Right ventricle myocardium superior (tissue), 1 donor: ENCODE results near the gene ZNF362. TPM values are rescaled to one million over a fixed set of nuclear protein-coding genes. Genes with fewer than 3 reads are reported as not detected.
"Not testable (repeated sequence)": the region's sequence is repeated elsewhere in the genome, so short reads cannot be mapped to it uniquely, and the experiment has no call there.

ENCODE experiments used
- ATAC-seq: fragments of 200-7000 bp; cut with Tn5 transposase; one replicate; pipeline ENCODE4 v1.9.1; 2020; ENCODE audit warnings: mild to moderate bottlenecking; ENCODE audit not compliant: poor library complexity
- DNase-seq: peaks from one replicate; pipeline ENCODE4 v3.0.0-alpha.2; 2020
- intact Hi-C: fragments of 100-400 bp; cut with DNase I; formaldehyde crosslinking; loops from one replicate; pipeline ENCODE4 v1.11.2; 2022
- long read RNA-seq: library from polyadenylated mRNA; unstranded; transcript quantifications from one replicate; pipeline ENCODE4 v2.0.0, GENCODE V29; 2021
- total RNA-seq: library from RNA; stranded (reverse); fragmentation: NEBNext Ultra II Directional; extraction: Animal tissue kit (Norgen Biotek cat#: 25700); gene quantifications from one replicate; pipeline ENCODE4 v1.2.1, GENCODE V29; 2021
- donor health status: DM: no; HTN: yes; CAD: no; lungs with severe emphysema.

ZNF362 gene, protein sequence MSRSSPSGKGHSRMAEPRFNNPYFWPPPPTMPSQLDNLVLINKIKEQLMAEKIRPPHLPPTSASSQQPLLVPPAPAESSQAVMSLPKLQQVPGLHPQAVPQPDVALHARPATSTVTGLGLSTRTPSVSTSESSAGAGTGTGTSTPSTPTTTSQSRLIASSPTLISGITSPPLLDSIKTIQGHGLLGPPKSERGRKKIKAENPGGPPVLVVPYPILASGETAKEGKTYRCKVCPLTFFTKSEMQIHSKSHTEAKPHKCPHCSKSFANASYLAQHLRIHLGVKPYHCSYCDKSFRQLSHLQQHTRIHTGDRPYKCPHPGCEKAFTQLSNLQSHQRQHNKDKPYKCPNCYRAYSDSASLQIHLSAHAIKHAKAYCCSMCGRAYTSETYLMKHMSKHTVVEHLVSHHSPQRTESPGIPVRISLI
- total RNA-seq: 30.1 TPM
- long read RNA-seq, transcript ZNF362-205 (9 exons, 3,106 nt): major isoform, 6 of 52 reads
- long read RNA-seq, partial matches to known transcripts: 27 of 52 reads
- long read RNA-seq, other reads (novel, unspliced or antisense): 18 of 52 reads

DNA sequence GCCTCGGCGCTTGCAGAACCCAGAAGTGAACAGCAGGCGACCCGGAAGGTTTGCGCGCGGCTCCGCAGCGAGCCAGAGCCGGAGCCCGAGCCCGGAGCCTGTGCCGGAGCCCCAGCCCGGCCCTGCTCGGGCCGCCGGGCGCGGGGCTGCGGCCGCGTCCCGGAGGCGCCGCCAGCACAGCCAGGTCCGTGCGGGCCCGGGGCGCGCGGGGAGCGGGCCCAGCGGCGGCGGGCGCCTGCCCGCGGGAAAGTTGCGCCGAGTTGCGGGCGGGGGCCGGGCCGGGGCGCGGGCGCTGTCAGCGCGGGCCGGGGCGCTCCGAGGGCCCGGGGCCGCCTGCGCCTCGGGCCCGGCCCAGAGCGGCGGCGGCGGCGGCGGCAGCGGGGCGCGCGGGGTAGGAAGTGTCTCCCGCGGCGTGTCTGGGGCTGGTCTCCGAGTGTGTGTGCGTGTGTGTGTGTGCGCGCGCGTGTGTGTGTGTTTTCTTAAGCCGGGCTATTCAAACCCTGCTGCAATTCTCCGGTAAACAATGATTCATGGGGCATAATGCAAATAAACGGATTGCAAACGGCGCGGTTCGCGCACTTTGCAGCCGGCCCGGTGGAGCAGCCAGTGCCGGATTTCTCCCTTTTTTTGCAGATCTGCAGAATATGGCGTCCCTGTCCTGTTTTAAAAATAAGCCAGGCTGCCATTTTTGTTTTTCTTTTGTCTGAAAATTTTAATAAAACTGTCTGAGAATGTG lies at the start of gene ZNF362:
Gene ZNF362, plus strand, starts transcription at position 22 of the 736 bp plus-strand sequence. CDS start 14,083 bp downstream, outside the sequence.
- ATAC-seq: peak; percentile 59
- DNase-seq: peak; percentile 78
- intact Hi-C loops: loop anchor here (5.0 kb wide), 1 partner anchor 129 kb away; no protein-coding TSS in a partner anchor

DNA sequence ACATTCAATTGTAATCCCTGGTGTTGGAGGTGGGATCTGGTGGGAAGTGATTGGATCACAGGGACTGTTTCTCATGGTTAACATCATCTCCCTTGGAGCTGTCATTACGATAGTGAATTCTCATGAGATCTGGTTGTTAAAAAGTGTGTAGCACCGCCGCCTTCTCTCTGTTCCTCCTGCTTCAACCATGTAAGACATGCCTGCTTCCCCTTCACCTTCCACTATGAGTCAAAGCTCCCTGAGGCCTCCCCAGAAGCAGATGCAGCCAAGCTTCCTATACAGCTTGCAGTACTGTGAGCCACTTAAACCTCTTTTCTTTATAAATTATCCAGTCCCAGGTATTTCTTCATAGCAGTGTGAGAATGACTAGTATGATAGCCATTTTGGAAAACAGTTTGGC lies 44.3 kb upstream of the ZNF362 start:
- intact Hi-C loops: loop anchor here (10.0 kb wide), 1 partner anchor 263 kb away; the partner anchor contains the start of gene ZSCAN20
- DNase-seq (no peak), ATAC-seq (no peak)

DNA sequence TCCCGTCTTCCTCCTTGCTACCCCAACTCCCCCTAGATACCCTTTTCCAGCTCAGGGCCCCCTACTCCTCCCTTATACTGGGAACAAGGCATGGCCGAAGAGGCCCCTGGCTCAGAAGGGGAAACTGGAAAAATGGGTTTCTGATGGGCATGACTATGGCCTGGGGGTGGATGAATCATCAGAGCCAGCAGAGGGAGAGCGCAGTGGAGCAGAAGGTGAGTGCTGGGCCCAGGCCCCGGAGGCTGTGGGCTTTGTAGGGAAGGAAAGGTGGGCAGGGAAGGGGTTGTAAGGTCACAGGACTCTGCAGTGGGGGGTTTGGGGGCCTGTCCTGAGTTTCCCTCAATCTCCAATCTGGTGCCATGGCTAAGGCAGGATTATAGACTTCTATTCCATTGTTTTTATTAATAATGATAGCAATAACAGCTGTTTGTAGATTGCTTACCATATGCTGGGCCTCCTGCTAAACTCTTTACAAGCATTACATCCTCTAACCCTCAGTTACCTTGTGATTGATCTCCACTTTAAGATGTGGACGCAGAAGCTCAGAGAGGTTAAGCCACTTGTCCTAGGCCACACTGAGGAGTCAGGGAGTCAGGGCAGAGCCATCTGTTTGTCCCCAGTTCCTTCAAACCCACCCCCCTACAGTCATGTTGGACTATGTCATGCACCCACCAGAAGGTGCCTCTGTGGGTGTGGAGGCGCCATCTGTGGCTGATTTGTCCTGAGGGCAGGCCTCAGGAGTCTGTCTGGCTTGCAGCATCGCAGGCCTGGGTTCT lies 36.2 kb upstream of the ZNF362 start:
- intact Hi-C loops: loop anchor here (5.0 to 10.0 kb wide), 4 partner anchors 75 to 395 kb away; partner anchors contain the start of gene ZSCAN20
- ATAC-seq: no peak
- no peak for DNase-seq

DNA sequence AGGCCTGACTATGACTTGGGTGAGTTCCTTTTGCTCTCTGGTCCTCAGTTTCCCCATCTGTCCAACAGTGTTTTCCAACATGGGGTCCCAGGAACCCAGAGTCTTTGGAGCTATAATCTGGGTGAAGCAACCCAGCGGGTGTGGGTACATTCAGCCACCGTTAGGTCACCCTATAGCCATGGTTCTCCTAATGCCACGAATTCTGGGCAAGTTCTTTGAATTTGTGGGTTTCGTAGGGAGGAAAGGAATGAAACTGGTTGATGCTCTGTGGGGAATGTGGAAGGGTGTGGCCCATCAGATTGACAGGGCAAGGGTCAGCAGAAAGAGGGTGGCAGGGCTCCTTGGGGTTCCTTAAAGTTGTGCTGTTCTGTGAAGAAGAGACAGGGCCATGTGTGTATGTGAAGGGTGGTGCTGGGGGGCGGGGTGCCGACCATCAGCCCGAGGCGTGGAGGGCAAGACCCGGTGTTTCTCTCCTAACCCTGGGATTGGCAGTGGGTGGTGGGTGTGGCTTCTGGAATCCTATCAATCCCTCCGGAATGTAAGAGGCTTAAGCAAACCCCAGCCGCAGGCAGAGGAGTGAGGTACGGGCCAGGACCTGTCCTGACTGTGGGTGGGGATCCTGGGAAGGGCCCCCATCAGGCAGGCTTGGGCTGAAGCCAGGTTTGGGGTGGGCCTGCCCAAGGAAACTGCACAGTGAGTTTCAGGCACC lies 35.5 kb upstream of the ZNF362 start:
- no peak for DNase-seq
- ATAC-seq: no peak
- intact Hi-C loops: loop anchor here (10.0 kb wide), 2 partner anchors 74 to 394 kb away; no protein-coding TSS in a partner anchor

DNA sequence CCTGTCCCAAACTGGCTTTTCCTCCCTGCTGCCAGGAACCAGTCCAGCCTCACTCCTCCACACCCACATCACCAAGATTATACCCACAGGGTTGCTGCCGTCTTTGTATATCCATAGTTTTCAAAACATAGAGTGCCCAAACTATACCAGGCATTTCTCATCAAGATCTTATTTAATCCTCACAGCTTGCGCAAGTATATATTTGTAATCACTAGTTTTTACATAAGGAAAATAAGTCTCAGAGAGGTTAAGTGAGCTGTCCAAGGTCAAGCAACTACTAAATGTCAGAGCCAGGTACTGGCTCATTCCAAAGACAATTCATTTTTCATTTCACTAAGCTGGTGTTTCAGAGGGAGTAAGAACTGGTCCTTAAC lies 34.9 kb upstream of the ZNF362 start:
- intact Hi-C loops: loop anchor here (10.0 kb wide), 2 partner anchors 73 to 393 kb away; no protein-coding TSS in a partner anchor
- no peak for DNase-seq

DNA sequence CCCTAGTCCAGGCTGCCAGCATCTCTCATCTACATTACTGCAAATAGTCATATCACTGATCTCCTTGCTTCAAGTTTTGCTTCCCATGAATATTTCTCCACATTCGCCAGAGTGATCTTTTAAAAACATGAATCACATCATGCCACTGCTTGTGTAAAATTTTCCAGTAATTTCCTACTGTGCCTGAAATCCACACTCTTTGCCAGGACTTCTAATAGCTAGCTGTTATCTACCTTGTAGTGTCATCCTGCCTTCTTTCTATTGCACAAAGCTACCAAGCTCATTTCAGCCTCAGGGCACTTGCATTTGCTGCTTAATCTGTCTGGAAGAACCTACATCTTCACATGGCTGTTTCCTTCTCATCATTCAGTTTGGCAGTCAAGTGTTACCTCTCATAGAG lies 33.9 kb upstream of the ZNF362 start:
- ATAC-seq (no peak), DNase-seq (no peak)
- intact Hi-C loops: loop anchor here (10.0 kb wide), 2 partner anchors 72 to 392 kb away; no protein-coding TSS in a partner anchor

More for the DNA sequence above, 34.9 kb upstream of the ZNF362 start:
- no peak for ATAC-seq

DNA sequence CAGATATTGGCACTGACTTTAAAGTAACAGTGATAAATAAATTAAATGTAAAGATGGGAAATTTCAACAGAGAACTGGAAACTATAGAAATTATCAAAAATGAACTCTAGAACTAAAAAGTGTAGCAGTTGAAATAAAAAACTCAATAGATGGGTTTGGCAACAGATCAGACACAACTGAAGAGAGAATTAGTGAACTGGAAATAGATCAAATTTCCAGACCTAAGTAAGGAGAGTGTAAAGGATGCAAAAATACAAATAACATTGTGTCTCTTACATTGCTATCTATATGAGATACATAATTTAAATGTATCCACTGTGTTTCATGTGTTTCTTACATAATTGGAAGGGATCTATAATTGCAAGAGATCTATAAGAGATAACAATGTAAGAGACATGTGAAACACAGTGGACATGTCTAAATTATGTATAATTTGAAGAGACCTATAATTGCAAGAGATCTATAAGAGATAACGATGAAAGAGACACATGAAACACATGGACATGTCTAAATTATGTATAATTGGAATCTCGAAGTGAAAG lies 32.1 kb upstream of the ZNF362 start:
- no peak for ATAC-seq
- no peak for DNase-seq
- intact Hi-C loops: loop anchor here (10.0 kb wide), 2 partner anchors 71 to 391 kb away; no protein-coding TSS in a partner anchor

DNA sequence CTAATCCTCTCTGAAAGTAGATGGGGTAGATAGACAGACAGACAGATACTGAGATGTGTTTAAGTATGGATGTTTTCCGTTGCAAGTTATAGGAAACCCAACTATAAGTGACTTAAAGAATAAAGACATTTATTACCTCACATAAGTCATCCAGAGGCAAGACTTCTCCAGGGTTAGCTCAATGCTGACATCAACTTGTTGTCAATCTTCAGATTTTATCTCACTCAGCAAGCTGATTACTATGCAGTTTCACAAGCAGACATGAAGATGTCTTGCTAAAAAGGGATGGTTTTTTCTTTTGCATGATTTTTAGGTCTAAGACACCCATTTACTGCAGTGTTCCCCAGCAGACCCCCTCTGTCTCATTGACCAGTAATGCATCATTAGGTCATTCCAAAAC lies 30.7 kb upstream of the ZNF362 start:
- intact Hi-C loops: loop anchor here (10.0 kb wide), 2 partner anchors 69 to 389 kb away; no protein-coding TSS in a partner anchor
- DNase-seq (no peak), ATAC-seq (no peak)

DNA sequence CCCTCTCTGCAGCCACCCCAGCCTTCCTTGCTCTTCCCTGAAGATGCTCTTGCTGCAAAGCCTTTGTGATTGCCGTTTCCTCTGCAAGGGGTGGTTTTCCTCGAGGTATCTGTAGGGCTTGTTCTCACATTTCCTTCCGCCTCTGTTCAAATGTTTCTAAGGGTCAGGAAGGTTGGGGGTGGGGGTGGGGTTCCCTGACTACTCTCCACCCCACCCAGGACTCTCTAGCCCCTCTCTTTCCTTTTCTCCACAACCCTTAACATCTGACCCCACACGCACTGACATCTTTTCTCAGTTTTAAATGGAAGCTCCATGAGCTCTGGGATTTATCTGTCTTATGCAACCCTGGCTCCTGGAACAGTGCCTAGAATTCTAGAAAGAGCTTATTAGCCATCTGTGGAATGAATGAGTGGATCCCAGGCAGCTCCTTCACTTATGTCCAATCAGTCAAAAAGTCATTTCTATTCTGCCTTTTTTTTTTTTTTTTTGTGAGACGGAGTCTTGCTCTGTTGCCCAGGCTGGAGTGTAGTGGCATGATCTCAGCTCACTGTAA lies 27.3 kb upstream of the ZNF362 start:
- DNase-seq (no peak), ATAC-seq (peak; percentile 95)
- intact Hi-C loops: loop anchor here (10.0 kb wide), 2 partner anchors 66 to 386 kb away; no protein-coding TSS in a partner anchor

DNA sequence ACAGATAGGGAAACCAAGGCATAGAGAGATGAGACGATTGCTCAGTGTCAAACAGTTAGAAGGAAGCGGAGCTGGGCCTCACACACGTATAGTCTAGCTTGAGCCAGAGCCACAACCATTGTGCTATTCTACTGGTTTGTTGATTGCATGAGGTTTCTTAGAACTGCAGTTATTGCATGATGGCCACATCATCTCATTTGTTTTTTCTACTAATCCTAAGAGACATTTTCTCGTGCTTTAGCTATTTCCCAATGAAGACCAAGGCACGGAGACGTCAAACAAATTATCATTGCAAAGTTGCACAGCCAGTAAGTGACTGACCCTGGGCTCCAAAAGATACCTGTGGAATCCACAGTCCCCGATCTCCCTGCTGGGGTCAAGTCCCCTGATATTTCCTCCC lies 25.1 kb upstream of the ZNF362 start:
- DNase-seq: no peak
- intact Hi-C loops: no loop called here
- no peak for ATAC-seq

DNA sequence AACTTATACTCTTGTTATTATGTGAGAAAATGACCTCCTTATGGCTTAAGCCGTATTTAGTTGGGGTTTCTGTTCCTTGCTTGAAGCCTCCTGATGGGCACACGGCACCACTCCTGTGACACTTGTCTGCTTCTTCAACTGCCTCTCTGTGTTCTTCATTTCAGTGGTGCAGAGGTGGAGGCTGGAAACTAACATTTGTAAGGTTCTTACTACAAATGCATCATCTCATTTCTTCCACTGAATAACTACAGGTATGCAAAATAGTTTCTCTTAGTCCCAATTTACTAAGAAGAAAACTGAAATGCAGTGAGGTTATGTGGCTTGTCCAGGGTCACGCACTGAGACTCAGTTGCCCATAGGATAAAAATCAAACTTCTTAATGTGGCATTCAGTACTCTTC lies 23.6 kb upstream of the ZNF362 start:
- ATAC-seq: no peak

DNA sequence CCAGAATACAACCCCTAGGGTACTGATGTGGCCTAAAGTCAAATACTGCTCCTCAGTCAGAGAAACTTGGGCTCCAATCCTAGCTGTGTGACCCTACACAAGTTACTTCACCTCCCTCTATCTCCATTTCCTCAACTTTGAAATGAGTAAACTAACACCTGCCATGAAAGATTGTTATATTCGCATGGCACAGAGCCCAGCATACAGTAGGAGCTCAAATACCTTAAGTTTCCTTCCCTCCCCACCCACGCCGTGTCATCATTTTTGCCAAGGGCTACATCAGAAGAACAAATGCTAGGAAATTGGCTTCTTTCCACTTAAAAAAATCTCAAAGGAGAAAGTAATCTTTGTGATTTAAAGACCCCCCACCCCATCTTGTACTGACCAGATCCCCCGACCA lies 22.2 kb upstream of the ZNF362 start:
- ATAC-seq (no peak), DNase-seq (no peak)
- intact Hi-C loops: no loop called here

More for the DNA sequence above, 23.6 kb upstream of the ZNF362 start:
- no peak for DNase-seq
- intact Hi-C loops: no loop called here

DNA sequence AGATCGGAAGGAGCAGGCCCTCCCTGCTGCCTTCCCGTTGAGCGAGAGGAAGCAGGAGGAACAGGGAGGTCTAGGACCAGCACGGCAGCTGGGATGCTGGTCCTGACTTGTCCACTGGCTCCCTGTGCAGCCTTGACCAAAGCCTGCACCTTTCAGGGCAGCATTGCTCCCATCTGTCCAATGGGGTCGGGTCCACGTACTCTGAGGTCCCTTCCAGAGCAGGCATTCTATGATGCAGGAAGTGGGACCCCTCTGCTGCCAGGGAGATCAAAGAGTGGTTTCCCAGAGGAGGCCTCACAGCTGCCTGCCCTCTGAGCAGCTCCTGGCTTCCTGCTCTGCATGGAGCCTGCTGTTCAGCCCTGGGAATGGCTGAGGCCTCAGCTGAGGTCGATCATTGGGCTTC lies 21.7 kb upstream of the ZNF362 start:
- DNase-seq (no peak), ATAC-seq (peak; percentile 29)
- intact Hi-C loops: no loop called here

DNA sequence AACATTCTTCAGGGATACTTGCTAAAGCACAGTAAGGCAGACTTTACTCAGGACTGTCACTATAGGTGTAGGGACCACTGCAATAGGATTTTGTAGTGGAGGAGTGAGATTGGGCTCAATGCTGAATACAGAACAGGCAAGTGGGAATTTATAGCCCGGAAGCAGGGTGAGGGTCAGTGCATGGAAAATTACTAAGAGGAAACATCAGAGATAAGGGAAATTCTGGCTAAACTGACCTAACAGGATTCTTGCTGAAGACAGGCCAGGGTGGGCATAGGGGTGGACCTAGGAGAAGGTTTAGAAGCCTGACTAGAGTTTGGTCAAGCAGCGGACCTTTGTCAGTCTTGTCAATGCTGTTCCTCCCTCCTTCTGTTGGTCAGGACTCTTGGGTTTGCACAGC lies 20.8 kb upstream of the ZNF362 start:
- intact Hi-C loops: no loop called here
- no peak for DNase-seq
- ATAC-seq: no peak

DNA sequence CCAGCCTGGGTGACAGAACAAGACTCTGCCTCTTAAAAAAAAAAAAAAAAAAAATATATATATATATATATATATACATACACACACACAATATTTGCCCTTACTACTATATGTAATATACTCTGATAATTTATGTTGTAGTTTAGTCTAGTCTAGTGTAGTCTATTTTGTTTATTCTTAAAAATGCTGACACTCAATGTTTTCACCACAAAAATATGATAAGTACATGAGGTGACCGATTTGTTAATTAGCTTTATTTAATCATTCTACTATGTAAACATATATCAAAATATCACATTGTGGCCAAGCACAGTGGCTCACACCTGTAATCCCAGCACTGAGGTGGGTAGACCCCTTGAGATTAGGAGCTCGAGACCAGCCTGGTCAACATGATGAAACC lies 19.8 kb upstream of the ZNF362 start:
- intact Hi-C loops: no loop called here
- no peak for DNase-seq

DNA sequence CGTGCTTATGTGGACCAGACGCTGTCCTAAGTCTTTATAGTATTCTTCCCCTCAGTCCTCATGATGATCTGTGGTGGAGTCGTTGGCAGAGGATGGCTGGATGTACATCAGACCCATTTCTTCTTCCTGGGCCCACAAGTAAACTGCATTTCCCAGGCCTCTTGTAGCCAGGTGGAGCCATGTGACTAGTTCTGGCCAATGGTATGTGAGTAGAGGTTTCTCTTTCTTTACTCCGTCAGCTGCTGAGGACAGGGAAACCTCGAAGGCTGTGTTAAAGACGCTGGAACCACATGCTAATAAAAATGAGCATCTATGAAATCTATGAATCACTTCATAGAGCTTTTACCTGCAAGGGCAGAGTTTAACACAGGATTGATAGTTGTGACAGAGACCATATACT lies 18.7 kb upstream of the ZNF362 start:
- DNase-seq (no peak), ATAC-seq (no peak)
- intact Hi-C loops: no loop called here

More for the DNA sequence above, 19.8 kb upstream of the ZNF362 start:
- ATAC-seq: no peak

DNA sequence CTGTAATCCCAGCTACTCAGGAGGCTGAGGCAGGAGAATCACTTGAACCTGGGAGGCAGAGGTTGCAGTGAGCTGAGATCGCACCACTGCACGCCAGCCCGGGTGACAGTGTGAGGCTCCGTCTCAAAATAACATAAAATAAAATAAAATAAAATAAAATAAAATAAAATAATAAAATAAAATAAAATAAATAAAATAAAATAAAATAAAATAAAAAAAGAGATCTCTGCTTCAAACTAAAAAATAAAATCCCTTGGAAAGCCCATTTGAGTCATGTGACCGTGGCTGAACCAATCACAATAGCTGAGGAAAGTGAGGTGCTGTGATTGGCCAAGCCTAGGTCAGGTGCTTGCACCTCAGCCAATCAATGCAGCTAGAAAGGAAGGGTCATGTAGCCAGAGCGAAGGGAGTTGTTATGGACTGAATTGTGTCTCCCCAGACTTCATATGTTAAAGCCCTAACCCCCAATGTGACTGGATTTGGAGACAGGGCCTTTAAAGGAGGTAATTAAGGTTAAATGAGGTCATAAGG lies 18.0 kb upstream of the ZNF362 start:
- DNase-seq, ATAC-seq, intact Hi-C loops: not testable (repeated sequence)
